Non-pigmented ciliary epithelial cell (primary cell): ENCODE data around the gene TCF20.

Experiments used
- DNase-seq: peaks from one replicate; pipeline ENCODE4 v3.0.0-alpha.2; 2010; ENCODE audit warnings: low read depth

TCF20 gene

DNA sequence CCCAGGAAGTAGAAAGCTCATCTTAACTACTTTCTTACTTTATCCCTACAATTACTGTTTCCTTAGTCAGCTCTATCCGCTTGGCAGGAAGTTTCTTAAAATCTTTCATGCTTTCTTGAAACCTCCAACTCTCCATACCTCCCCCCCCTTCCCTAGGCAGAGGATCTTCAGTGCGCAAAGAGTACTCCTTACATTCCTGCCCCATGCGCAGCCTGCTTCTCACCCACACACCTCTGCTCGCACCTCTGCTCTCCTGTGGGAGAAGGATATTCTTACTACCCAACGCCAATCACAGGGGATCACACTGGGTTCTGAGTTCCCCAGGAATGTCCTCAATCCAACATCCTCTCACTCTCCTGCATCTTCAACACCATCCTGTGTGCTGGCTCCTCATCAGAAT lies 12.3 kb downstream of the TCF20 start:
- DNase-seq, result no peak

- DNase-seq, result no peak
These were observed 13.1 kb downstream of the TCF20 start for GRCh38 chr22:42257386-42257785.

DNA sequence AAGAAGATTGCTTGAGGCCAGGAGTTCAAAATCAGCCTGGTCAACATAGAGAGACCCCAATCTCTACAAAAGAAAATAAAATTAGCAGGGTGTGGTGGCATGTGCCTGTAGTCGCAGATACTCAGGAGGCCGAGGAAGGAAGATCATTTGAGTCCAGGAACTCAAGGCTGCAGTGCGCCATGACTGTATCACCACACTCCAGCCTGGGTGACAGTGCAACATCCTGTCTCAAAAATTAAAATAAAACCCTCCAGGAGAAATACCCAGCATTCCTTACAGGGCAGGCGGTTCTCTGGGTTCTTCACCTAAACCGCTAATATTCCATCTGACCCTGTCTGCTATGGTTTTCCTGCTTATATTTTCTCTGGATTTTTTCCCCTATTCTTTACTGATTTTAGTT lies 13.5 kb downstream of the TCF20 start:
- DNase-seq, result no peak

- DNase-seq, result no peak
These were observed 14.2 kb downstream of the TCF20 start for GRCh38 chr22:42256220-42256619.

GRCh38 chr22:42249831-42250230 lies 20.6 kb downstream of the TCF20 start:
- no peak for DNase-seq

- no peak for DNase-seq
These were observed 21.5 kb downstream of the TCF20 start for GRCh38 chr22:42248995-42249394.

- no peak for DNase-seq
These were observed 22.9 kb downstream of the TCF20 start for GRCh38 chr22:42247596-42247995.

GRCh38 chr22:42243802-42244060 lies 26.7 kb downstream of the TCF20 start:
- no peak for DNase-seq

- DNase-seq, result no peak
These were observed 33.6 kb downstream of the TCF20 start for GRCh38 chr22:42236848-42237247.

GRCh38 chr22:42236268-42236667 lies 34.2 kb downstream of the TCF20 start:
- DNase-seq, result no peak

GRCh38 chr22:42233879-42234278 lies 36.6 kb downstream of the TCF20 start:
- DNase-seq, result no peak

GRCh38 chr22:42231929-42232328 lies 38.5 kb downstream of the TCF20 start:
- DNase-seq, result no peak

GRCh38 chr22:42229455-42230149 lies 40.9 kb downstream of the TCF20 start:
- no peak for DNase-seq

DNA sequence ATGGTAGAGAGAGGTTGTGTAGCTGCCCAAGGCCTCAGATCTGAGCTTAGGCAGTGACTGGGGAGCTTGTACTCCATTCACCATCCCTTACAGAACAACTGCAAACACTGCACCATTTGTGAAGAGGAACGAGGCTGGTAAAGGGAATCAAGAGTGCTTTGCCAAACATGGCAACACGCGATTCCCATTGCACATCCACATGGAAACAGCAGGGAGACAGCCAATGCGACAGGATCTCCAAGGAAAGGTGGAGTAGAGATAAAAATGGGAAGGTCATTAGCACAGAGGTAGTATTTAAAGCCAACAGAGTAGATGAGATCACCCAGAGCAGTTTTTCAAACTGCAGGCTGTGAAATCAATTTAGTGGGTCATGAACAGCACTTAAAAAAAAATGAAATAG lies 42.0 kb downstream of the TCF20 start:
- DNase-seq, result no peak

DNA sequence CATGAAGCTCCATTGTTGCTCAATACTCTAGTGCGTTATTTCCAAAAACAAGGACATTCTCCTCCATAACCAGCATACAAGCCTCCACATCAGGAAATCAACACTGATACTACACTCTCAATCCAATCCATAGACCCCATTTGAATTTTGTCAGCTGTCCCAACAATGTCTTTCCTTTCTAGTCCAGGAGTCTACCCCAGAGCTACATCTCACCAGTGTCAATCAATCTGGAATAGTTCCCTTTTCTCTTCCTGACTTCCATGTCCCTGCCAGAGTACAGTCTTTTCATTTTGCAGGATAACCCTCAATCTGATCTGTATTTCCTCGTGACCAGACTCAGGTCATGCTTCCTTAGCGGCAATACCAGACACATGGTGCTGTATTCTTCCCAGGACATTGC lies 43.0 kb downstream of the TCF20 start:
- DNase-seq, result no peak

DNA sequence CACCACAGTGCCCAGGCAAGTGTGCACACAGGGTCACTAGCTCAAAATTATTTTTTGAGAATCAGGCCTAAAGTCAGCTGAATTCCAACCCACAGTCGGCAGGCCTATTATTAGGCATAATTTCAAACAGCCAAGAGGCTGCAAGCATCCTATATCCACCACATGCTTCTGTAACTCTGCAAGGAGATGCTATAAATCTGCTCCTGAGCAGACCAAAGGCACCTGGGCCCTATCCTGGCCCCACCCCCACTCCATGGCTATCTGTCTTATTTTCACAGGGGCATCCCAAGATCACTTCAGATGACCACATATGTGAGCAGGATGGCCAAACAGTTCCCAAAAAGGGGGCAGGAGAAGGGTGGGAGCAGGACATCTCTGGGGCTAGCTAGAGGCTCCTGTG lies 44.6 kb downstream of the TCF20 start:
- no peak for DNase-seq

DNA sequence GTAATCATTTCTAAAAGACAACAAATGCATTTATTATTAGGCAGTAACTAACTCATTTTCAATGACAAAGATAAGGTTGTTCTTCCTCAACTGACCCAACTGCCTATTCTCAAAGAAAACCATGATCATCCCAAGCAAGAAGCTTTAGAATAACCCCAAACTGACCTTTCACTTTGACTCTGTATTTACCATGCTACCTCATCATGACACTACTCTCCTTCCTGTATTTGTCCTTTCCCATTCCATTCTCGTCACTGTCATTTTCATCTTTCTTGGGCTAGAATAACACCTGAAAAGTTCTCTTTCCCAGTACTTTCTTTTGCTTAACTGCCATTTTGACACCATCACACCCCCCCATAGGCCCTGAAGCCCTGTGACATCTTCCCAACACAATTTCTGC lies 48.3 kb downstream of the TCF20 start:
- no peak for DNase-seq
